WTC11 (cell line): ENCODE measurements around the gene RPL11. TPM values are rescaled to one million over a fixed set of nuclear protein-coding genes. Genes with fewer than 3 reads are reported as not detected.
A peak's percentile ranks its signal among the peaks of the same experiment; 100 is the strongest.

Experiments
- ATAC-seq: fragments of 200-7000 bp; cut with Tn5 transposase; 2 replicates; pipeline ENCODE4 v1.10.0; 2021; ENCODE audit warnings: mild to moderate bottlenecking, moderate library complexity
- CTCF ChIA-PET: fragments of 300-600 bp; sonication (Branson Sonifier 250); formaldehyde crosslinking; loops from one replicate; lab custom pipeline; 2021; ENCODE audit warnings: antibody characterized with exemption; lab: Charles Lee
- POLR2A ChIA-PET: fragments of 350-600 bp; sonication (Branson Sonifier 250); formaldehyde crosslinking; loops from one replicate; lab custom pipeline; 2021; ENCODE audit warnings: antibody characterized with exemption; lab: Charles Lee
- DNase-seq: peaks from one replicate; pipeline ENCODE4 v3.0.0; 2021; ENCODE audit warnings: low spot score
- H3K27ac Mint-ChIP-seq: 2 replicates; pipeline ENCODE4 v1.8.0; 2021; ENCODE audit warnings: mixed read lengths
- H3K27me3 Mint-ChIP-seq: 2 replicates; pipeline ENCODE4 v1.8.0; 2021; ENCODE audit warnings: low read depth, mild to moderate bottlenecking, moderate library complexity, mixed read lengths
- H3K36me3 Mint-ChIP-seq: 2 replicates; pipeline ENCODE4 v1.8.0; 2021; ENCODE audit warnings: mixed read lengths
- H3K4me1 Mint-ChIP-seq: 2 replicates; pipeline ENCODE4 v1.8.0; 2022; ENCODE audit warnings: mixed read lengths
- H3K4me3 Mint-ChIP-seq: 2 replicates; pipeline ENCODE4 v1.8.0; 2021; ENCODE audit warnings: mild to moderate bottlenecking, moderate library complexity, mixed read lengths
- H3K9me3 Mint-ChIP-seq: 2 replicates; pipeline ENCODE4 v1.8.0; 2021; ENCODE audit warnings: mixed read lengths
- ELF4 ChIP-seq: sonication (generic); formaldehyde crosslinking; IDR thresholded peaks from 2 replicates; pipeline ENCODE4 v1.8.1; 2022; ENCODE audit warnings: low read depth, mild to moderate bottlenecking, moderate library complexity, missing genetic modification reagents
- GRHL2 ChIP-seq: fragments of 250-450 bp; sonication (Bioruptor Pico); IDR thresholded peaks from 2 replicates; pipeline ENCODE4 v1.8.0; 2022; ENCODE audit warnings: mild to moderate bottlenecking, moderate library complexity; ENCODE audit not compliant: insufficient replicate concordance, severe bottlenecking
- HMGA2 ChIP-seq: fragments of 250-450 bp; sonication (Bioruptor Pico); IDR thresholded peaks from 2 replicates; pipeline ENCODE4 v1.4.0; 2021; ENCODE audit warnings: mild to moderate bottlenecking, moderate library complexity
- NFYB ChIP-seq: sonication (generic); formaldehyde crosslinking; conservative IDR thresholded peaks from 2 replicates; pipeline ENCODE4 v1.8.0; 2022; ENCODE audit warnings: low read depth, missing genetic modification reagents
- NR3C1 ChIP-seq: sonication (generic); formaldehyde crosslinking; conservative IDR thresholded peaks from 2 replicates; pipeline ENCODE4 v1.8.1; 2023; ENCODE audit warnings: low read depth, mild to moderate bottlenecking, missing genetic modification reagents
- RELA ChIP-seq: sonication (generic); formaldehyde crosslinking; IDR thresholded peaks from 2 replicates; pipeline ENCODE4 v1.8.1; 2022; ENCODE audit warnings: missing genetic modification reagents, mild to moderate bottlenecking, borderline replicate concordance
- RORB ChIP-seq: fragments of 250-450 bp; sonication (Bioruptor Pico); IDR thresholded peaks from 2 replicates; pipeline ENCODE4 v1.9.0; 2021; ENCODE audit warnings: mild to moderate bottlenecking
- SP1 ChIP-seq: sonication (generic); formaldehyde crosslinking; conservative IDR thresholded peaks from 2 replicates; pipeline ENCODE4 v1.8.1; 2022; ENCODE audit warnings: missing genetic modification reagents
- TP53 ChIP-seq: sonication (generic); formaldehyde crosslinking; IDR thresholded peaks from 2 replicates; pipeline ENCODE4 v1.8.1; 2023; ENCODE audit warnings: mild to moderate bottlenecking, missing genetic modification reagents
- ZNF232 ChIP-seq: sonication (generic); formaldehyde crosslinking; IDR thresholded peaks from 2 replicates; pipeline ENCODE4 v1.8.0; 2022; ENCODE audit warnings: mild to moderate bottlenecking, missing genetic modification reagents
- ZNF263 ChIP-seq: sonication (generic); formaldehyde crosslinking; IDR thresholded peaks from 2 replicates; pipeline ENCODE4 v1.8.1; 2022; ENCODE audit warnings: low read depth, mild to moderate bottlenecking, moderate library complexity, missing genetic modification reagents
- total RNA-seq: library from RNA; stranded (reverse); gene quantifications from 3 replicates; pipeline ENCODE4 v1.2.3, GENCODE V29; 2021
- TF ChIP-seq, protein P1 (sequence below): sonication (generic); formaldehyde crosslinking; IDR thresholded peaks from 2 replicates; pipeline ENCODE4 v1.8.1; 2022; ENCODE audit warnings: mild to moderate bottlenecking, moderate library complexity, missing genetic modification reagents
- TF ChIP-seq, protein P2 (sequence below): fragments of 200-600 bp; IDR thresholded peaks from 2 replicates; pipeline ENCODE4 v1.8.0; 2022; ENCODE audit warnings: antibody characterized with exemption
- TF ChIP-seq, protein P3 (sequence below): sonication (generic); formaldehyde crosslinking; IDR thresholded peaks from 2 replicates; pipeline ENCODE4 v1.8.1; 2023; ENCODE audit warnings: mild to moderate bottlenecking, missing genetic modification reagents, moderate library complexity
- TF ChIP-seq, protein P4 (sequence below): fragments of 250-450 bp; sonication (Bioruptor Pico); IDR thresholded peaks from 2 replicates; pipeline ENCODE4 v1.9.0; 2021; ENCODE audit warnings: mild to moderate bottlenecking, borderline replicate concordance

Gene RPL11
- total RNA-seq, 1 experiment from 2014 or later: 1,406 TPM

DNA sequence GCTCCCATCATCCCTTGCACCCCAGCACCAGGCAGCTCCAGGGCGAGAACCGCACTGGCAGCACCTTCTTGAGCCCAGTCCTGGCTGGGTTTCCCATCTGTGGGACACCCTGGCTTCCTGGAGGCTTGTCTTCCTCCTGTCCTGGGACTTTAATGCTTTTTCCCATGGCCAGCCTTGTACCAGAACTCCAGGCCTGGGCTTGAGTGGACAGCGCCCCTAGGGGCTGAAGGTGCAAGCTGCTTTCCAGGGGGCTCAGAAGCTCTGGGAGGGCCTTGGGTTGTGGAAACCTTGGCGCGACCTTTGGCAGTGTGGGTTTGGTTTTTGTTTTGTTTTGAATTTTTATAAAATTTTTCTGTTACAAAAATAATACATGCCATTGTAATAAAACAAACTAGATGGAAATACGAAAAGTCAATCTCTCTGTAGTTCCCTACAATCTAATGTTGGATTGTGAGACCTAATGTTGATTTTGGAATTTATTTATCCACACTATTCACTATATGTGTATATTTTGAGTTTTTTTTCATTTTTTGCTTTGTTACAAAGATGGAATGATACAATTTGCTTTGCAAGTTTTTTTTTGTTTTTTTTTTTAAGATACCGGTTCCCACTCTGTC, 33.8 kb upstream of the RPL11 start:
- Mint-ChIP-seq H3K27ac (no peak overlapping the region), H3K36me3 (no peaks in the 10 kb centered on the region), H3K4me1 (peaks cover 3% of the 10 kb centered on the region), H3K27me3 (no peaks in the 10 kb centered on the region), H3K9me3 (no peaks in the 10 kb centered on the region), H3K4me3 (no peak overlapping the region)
- peak; percentile 89 for DNase-seq
- ChIA-PET CTCF (interaction anchor here (0.5 to 3.9 kb wide), 49 partner anchors 10 to 558 kb away, joined by 3 to 59 read pairs (median 5); partner anchors contain the start of genes ASAP3, E2F2, HNRNPR and RPL11), POLR2A (interaction anchor here (1.0 kb wide), 1 partner anchor 34 kb away, joined by 4 read pairs; the partner anchor contains the start of gene RPL11)
- ATAC-seq: peak; percentile 97
- TF ChIP-seq, protein P1, sequence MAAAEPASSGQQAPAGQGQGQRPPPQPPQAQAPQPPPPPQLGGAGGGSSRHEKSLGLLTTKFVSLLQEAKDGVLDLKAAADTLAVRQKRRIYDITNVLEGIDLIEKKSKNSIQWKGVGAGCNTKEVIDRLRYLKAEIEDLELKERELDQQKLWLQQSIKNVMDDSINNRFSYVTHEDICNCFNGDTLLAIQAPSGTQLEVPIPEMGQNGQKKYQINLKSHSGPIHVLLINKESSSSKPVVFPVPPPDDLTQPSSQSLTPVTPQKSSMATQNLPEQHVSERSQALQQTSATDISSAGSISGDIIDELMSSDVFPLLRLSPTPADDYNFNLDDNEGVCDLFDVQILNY (CRISPR knock-in tag): no peak
- TF ChIP-seq ELF4 (CRISPR knock-in tag): no peak
- TF ChIP-seq, protein P2, sequence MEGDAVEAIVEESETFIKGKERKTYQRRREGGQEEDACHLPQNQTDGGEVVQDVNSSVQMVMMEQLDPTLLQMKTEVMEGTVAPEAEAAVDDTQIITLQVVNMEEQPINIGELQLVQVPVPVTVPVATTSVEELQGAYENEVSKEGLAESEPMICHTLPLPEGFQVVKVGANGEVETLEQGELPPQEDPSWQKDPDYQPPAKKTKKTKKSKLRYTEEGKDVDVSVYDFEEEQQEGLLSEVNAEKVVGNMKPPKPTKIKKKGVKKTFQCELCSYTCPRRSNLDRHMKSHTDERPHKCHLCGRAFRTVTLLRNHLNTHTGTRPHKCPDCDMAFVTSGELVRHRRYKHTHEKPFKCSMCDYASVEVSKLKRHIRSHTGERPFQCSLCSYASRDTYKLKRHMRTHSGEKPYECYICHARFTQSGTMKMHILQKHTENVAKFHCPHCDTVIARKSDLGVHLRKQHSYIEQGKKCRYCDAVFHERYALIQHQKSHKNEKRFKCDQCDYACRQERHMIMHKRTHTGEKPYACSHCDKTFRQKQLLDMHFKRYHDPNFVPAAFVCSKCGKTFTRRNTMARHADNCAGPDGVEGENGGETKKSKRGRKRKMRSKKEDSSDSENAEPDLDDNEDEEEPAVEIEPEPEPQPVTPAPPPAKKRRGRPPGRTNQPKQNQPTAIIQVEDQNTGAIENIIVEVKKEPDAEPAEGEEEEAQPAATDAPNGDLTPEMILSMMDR: peak; percentile 95

DNA sequence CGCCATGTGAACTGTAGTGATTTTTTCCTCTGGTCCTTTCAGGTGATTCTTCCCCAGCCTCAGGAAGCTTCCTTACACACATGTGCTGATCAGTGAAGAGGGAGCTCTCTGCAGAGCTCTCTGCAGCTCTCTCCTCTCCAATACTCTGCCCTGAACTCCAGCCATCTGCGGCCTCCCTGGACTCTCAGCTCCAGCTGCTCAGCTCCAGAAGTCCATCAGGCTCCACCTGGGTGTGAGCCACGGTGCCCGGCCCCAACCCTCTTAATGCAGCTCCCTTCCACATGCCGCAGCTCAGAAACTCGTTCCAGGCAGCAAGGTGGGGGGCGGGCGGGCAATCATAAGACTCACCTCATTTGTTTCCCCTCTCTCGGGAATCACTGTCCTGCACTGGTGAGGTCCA, 30.9 kb upstream of the RPL11 start:
- no peaks in the 10 kb centered on the region for H3K27me3 Mint-ChIP-seq
- peaks cover 6% of the 10 kb centered on the region for H3K4me1 Mint-ChIP-seq
- ChIA-PET POLR2A (no interaction called here), CTCF (interaction anchor here (0.8 to 1.6 kb wide), 6 partner anchors 10 to 164 kb away, joined by 3 to 10 read pairs (median 6); no protein-coding TSS in a partner anchor)
- no peak overlapping the region for H3K4me3 Mint-ChIP-seq
- no peak for ATAC-seq
- H3K36me3 Mint-ChIP-seq: no peaks in the 10 kb centered on the region
- 0 out of 2 replicates have a peak overlapping the region, but pooled peaks have one; percentile 36 for H3K27ac Mint-ChIP-seq
- DNase-seq: no peak
- H3K9me3 Mint-ChIP-seq: no peaks in the 10 kb centered on the region
- no peak for TF ChIP-seq TP53 (CRISPR knock-in tag)
- no peak for TF ChIP-seq RORB (CRISPR knock-in tag)
- TF ChIP-seq ZNF263: no peak
- TF ChIP-seq NFYB (CRISPR knock-in tag): no peak
- TF ChIP-seq RELA (CRISPR knock-in tag): no peak
- no peak for TF ChIP-seq SP1
- TF ChIP-seq NR3C1 (CRISPR knock-in tag): no peak
- TF ChIP-seq, protein P3, sequence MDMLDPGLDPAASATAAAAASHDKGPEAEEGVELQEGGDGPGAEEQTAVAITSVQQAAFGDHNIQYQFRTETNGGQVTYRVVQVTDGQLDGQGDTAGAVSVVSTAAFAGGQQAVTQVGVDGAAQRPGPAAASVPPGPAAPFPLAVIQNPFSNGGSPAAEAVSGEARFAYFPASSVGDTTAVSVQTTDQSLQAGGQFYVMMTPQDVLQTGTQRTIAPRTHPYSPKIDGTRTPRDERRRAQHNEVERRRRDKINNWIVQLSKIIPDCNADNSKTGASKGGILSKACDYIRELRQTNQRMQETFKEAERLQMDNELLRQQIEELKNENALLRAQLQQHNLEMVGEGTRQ (CRISPR knock-in tag): no peak

DNA sequence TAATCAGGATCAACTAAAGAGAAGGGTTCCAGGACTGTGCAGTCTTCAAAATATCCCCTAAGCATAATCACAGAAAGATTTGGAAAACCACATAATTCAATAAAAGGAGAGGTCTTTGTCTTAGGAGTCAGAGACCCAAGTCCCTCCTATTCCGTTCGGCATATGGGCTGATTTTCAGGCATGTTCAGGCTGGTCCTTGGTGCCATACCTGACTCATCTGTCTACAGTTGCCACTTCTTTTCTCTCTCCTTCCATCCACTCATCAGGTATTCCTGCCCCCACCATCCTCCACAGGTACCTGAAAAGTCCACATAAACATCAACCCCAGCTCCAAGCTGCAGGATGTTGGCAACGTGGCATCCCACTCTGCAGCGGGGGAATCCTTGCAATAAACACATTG, 29.7 kb upstream of the RPL11 start:
- Mint-ChIP-seq H3K27ac (no peak overlapping the region), H3K27me3 (no peaks in the 10 kb centered on the region), H3K4me1 (peaks cover 6% of the 10 kb centered on the region), H3K4me3 (no peak overlapping the region), H3K9me3 (no peaks in the 10 kb centered on the region), H3K36me3 (no peaks in the 10 kb centered on the region)
- no peak for ATAC-seq
- POLR2A ChIA-PET: no interaction called here
- TF ChIP-seq, protein P4, sequence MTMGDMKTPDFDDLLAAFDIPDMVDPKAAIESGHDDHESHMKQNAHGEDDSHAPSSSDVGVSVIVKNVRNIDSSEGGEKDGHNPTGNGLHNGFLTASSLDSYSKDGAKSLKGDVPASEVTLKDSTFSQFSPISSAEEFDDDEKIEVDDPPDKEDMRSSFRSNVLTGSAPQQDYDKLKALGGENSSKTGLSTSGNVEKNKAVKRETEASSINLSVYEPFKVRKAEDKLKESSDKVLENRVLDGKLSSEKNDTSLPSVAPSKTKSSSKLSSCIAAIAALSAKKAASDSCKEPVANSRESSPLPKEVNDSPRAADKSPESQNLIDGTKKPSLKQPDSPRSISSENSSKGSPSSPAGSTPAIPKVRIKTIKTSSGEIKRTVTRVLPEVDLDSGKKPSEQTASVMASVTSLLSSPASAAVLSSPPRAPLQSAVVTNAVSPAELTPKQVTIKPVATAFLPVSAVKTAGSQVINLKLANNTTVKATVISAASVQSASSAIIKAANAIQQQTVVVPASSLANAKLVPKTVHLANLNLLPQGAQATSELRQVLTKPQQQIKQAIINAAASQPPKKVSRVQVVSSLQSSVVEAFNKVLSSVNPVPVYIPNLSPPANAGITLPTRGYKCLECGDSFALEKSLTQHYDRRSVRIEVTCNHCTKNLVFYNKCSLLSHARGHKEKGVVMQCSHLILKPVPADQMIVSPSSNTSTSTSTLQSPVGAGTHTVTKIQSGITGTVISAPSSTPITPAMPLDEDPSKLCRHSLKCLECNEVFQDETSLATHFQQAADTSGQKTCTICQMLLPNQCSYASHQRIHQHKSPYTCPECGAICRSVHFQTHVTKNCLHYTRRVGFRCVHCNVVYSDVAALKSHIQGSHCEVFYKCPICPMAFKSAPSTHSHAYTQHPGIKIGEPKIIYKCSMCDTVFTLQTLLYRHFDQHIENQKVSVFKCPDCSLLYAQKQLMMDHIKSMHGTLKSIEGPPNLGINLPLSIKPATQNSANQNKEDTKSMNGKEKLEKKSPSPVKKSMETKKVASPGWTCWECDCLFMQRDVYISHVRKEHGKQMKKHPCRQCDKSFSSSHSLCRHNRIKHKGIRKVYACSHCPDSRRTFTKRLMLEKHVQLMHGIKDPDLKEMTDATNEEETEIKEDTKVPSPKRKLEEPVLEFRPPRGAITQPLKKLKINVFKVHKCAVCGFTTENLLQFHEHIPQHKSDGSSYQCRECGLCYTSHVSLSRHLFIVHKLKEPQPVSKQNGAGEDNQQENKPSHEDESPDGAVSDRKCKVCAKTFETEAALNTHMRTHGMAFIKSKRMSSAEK: no peak
- no peak for TF ChIP-seq HMGA2 (CRISPR knock-in tag)
- no peak for TF ChIP-seq ZNF232 (CRISPR knock-in tag)
- no peak for TF ChIP-seq GRHL2 (CRISPR knock-in tag)
- CTCF ChIA-PET: interaction anchor here (0.6 kb wide), 1 partner anchor 121 kb away, joined by 8 read pairs; no protein-coding TSS in a partner anchor
- no peak for DNase-seq
